H1 (cell line): ENCODE measurements around the gene KSR2.

Experiments
- CTCF ChIP-seq, 3 experiments: IDR thresholded peaks; 1 replicate in 2 of 3; 2 replicates in 1 of 3; pipeline versions ENCODE4 v1.5.1 to v1.6.1; 2011; ENCODE audit warnings: low read length in 3 of 3, mild to moderate bottlenecking in 3 of 3, inconsistent platforms in 2 of 3, low read depth in 1 of 3, moderate library complexity in 1 of 3; ENCODE audit not compliant: insufficient read depth in 1 of 3; ENCODE audit errors: control extremely low read depth in 1 of 3
- FOSL1 ChIP-seq: IDR thresholded peaks from 2 replicates; pipeline ENCODE4 v1.6.1; 2011; ENCODE audit warnings: mild to moderate bottlenecking, low read depth, low read length, moderate library complexity; ENCODE audit not compliant: insufficient read depth
- POLR2A ChIP-seq, 2 experiments: IDR thresholded peaks; 1 replicate in 1 of 2; 2 replicates in 1 of 2; pipeline ENCODE4 v1.6.1; 2011; ENCODE audit warnings: low read depth in 2 of 2, low read length in 2 of 2, mild to moderate bottlenecking in 2 of 2; ENCODE audit errors: control extremely low read depth in 1 of 2
- POLR2AphosphoS5 ChIP-seq: IDR thresholded peaks from 2 replicates; pipeline ENCODE4 v1.6.1; 2011; ENCODE audit warnings: low read depth, low read length
- RAD21 ChIP-seq, 2 experiments: IDR thresholded peaks in 1 of 2; conservative IDR thresholded peaks in 1 of 2; 2 replicates each; pipeline ENCODE4 v1.6.1; 2011; ENCODE audit warnings: low read depth in 2 of 2, low read length in 2 of 2, improper control_type of control experiment in 1 of 2, inconsistent platforms in 1 of 2, mild to moderate bottlenecking in 1 of 2, moderate library complexity in 1 of 2
- TEAD4 ChIP-seq: IDR thresholded peaks from 2 replicates; pipeline ENCODE4 v1.6.1; 2012; ENCODE audit warnings: low read depth, low read length, inconsistent platforms, mixed read lengths

- no peak for TF ChIP-seq CTCF (IDR thresholded peaks at IDR 0.05; ENCODE audit: control extremely low read depth in 1 of 3, insufficient read depth in 1 of 3, low read depth in 1 of 3, low read length in 3 of 3)
- no peak for TF ChIP-seq POLR2AphosphoS5
- no peak for TF ChIP-seq FOSL1
- TF ChIP-seq POLR2A (IDR thresholded peaks at IDR 0.05; ENCODE audit: control extremely low read depth in 1 of 2, low read depth in 2 of 2, low read length in 2 of 2) = no peak
- TF ChIP-seq RAD21 (IDR thresholded peaks at IDR 0.05 in 1 of 2, conservative IDR thresholded peaks at IDR 0.05 in 1 of 2; ENCODE audit: low read depth in 2 of 2, low read length in 2 of 2) = no peak
- TF ChIP-seq TEAD4 = no peak
Observed at GRCh38 chr12:117501076-117501869, 467.5 kb downstream of the KSR2 start.
